ENCODE results near the gene FANCD2OS. TPM values are rescaled to one million over a fixed set of nuclear protein-coding genes. Genes with fewer than 3 reads are reported as not detected.
A peak's percentile ranks its signal among the peaks of the same experiment; 100 is the strongest.

The FANCD2OS gene
- total RNA-seq, 1 donor from 2014 or later: not detected

GRCh38 chr3:10116928-10117327 lies 8.9 kb upstream of the FANCD2OS start:
- H3K27ac Mint-ChIP-seq (ENCODE audit: unreplicated experiment): no peak overlapping the region
- H3K27me3 Mint-ChIP-seq (ENCODE audit: unreplicated experiment): no peaks in the 10 kb centered on the region
- H3K4me1 Mint-ChIP-seq (ENCODE audit: unreplicated experiment): peaks cover 29% of the 10 kb centered on the region
- peak overlapping the region; percentile 99 for H3K4me3 Mint-ChIP-seq (ENCODE audit: unreplicated experiment)
- TF ChIP-seq CTCF (IDR thresholded peaks at IDR 0.05): no peak
- no peak for DNase-seq (ENCODE audit: extremely low spot score, unreplicated experiment)
- H3K9me3 Mint-ChIP-seq (ENCODE audit: unreplicated experiment): no peaks in the 10 kb centered on the region
- H3K36me3 Mint-ChIP-seq (ENCODE audit: unreplicated experiment): peaks cover 11% of the 10 kb centered on the region

GRCh38 chr3:10116138-10116460 lies 8.0 kb upstream of the FANCD2OS start:
- TF ChIP-seq CTCF (IDR thresholded peaks at IDR 0.05): no peak
- Mint-ChIP-seq H3K36me3 (ENCODE audit: unreplicated experiment) (peaks cover 8% of the 10 kb centered on the region), H3K27ac (ENCODE audit: unreplicated experiment) (peak overlapping the region; percentile 96), H3K27me3 (ENCODE audit: unreplicated experiment) (no peaks in the 10 kb centered on the region), H3K9me3 (ENCODE audit: unreplicated experiment) (no peaks in the 10 kb centered on the region), H3K4me3 (ENCODE audit: unreplicated experiment) (peak overlapping the region; percentile 99), H3K4me1 (ENCODE audit: unreplicated experiment) (peaks cover 29% of the 10 kb centered on the region)
- no peak for DNase-seq (ENCODE audit: extremely low spot score, unreplicated experiment)

GRCh38 chr3:10115326-10116137 lies 7.5 kb upstream of the FANCD2OS start, which contains the start of gene BRK1:
Gene BRK1, plus strand, starts transcription at chr3:10115675. Its CDS starts 27 bp downstream, at chr3:10115702.
- Mint-ChIP-seq H3K27ac (ENCODE audit: unreplicated experiment) (peak within 1 kb of the TSS; percentile 96), H3K36me3 (ENCODE audit: unreplicated experiment) (peaks cover 5% of the 10 kb centered on the region), H3K4me3 (ENCODE audit: unreplicated experiment) (peak within 1 kb of the TSS; percentile 99), H3K9me3 (ENCODE audit: unreplicated experiment) (no peaks in the 10 kb centered on the region), H3K4me1 (ENCODE audit: unreplicated experiment) (peaks cover 29% of the 10 kb centered on the region), H3K27me3 (ENCODE audit: unreplicated experiment) (no peaks in the 10 kb centered on the region)
- peak; percentile 96 for DNase-seq (ENCODE audit: extremely low spot score, unreplicated experiment)
- no peak for TF ChIP-seq CTCF (IDR thresholded peaks at IDR 0.05)

GRCh38 chr3:10106919-10107318 lies 1.1 kb downstream of the FANCD2OS start:
- TF ChIP-seq CTCF (IDR thresholded peaks at IDR 0.05): no peak
- H3K27ac Mint-ChIP-seq (ENCODE audit: unreplicated experiment): no peak overlapping the region
- H3K9me3 Mint-ChIP-seq (ENCODE audit: unreplicated experiment): no peaks in the 10 kb centered on the region
- H3K4me3 Mint-ChIP-seq (ENCODE audit: unreplicated experiment): no peak overlapping the region
- no peaks in the 10 kb centered on the region for H3K36me3 Mint-ChIP-seq (ENCODE audit: unreplicated experiment)
- no peaks in the 10 kb centered on the region for H3K4me1 Mint-ChIP-seq (ENCODE audit: unreplicated experiment)
- no peaks in the 10 kb centered on the region for H3K27me3 Mint-ChIP-seq (ENCODE audit: unreplicated experiment)
- no peak for DNase-seq (ENCODE audit: extremely low spot score, unreplicated experiment)

- H3K4me1 Mint-ChIP-seq (ENCODE audit: unreplicated experiment): no peaks in the 10 kb centered on the region
- no peaks in the 10 kb centered on the region for H3K27me3 Mint-ChIP-seq (ENCODE audit: unreplicated experiment)
- no peaks in the 10 kb centered on the region for H3K9me3 Mint-ChIP-seq (ENCODE audit: unreplicated experiment)
- no peaks in the 10 kb centered on the region for H3K36me3 Mint-ChIP-seq (ENCODE audit: unreplicated experiment)
- H3K4me3 Mint-ChIP-seq (ENCODE audit: unreplicated experiment): no peak overlapping the region
- no peak overlapping the region for H3K27ac Mint-ChIP-seq (ENCODE audit: unreplicated experiment)
- no peak for DNase-seq (ENCODE audit: extremely low spot score, unreplicated experiment)
- TF ChIP-seq CTCF (IDR thresholded peaks at IDR 0.05): no peak
Measured at GRCh38 chr3:10099041-10099440, 9.0 kb downstream of the FANCD2OS start.

All from osteocyte (in vitro differentiated cells).